Measurements from ENCODE around the gene PIP4K2A. TPM values are rescaled to one million over a fixed set of nuclear protein-coding genes. Genes with fewer than 3 reads are reported as not detected.
A peak's percentile ranks its signal among the peaks of the same experiment; 100 is the strongest.

The PIP4K2A gene
- total RNA-seq, 2 donors from 2014 or later: 167 to 205 TPM

GRCh38 chr10:22649390-22649841 lies 65.0 kb downstream of the PIP4K2A start:
- DNase-seq: no peak
- H3K36me3 Mint-ChIP-seq (ENCODE audit: low read depth): peaks cover 3% of the 10 kb centered on the region
- peaks cover 69% of the 10 kb centered on the region for H3K4me1 Mint-ChIP-seq
- H3K27me3 Mint-ChIP-seq: no peaks in the 10 kb centered on the region
- ATAC-seq: peak; percentile 49
- peak overlapping the region; percentile 91 for H3K4me3 Mint-ChIP-seq
- no peaks in the 10 kb centered on the region for H3K9me3 ChIP-seq (ENCODE audit: control insufficient read depth, low read length, poor library complexity, severe bottlenecking)
- peak overlapping the region; percentile 99 for H3K27ac Mint-ChIP-seq

- no peaks in the 10 kb centered on the region for H3K9me3 ChIP-seq (ENCODE audit: control insufficient read depth, low read length, poor library complexity, severe bottlenecking)
- Mint-ChIP-seq H3K4me3 (peak overlapping the region; percentile 91), H3K27me3 (no peaks in the 10 kb centered on the region), H3K27ac (peak overlapping the region; percentile 99), H3K36me3 (ENCODE audit: low read depth) (peaks cover 3% of the 10 kb centered on the region), H3K4me1 (peaks cover 74% of the 10 kb centered on the region)
- no peak for ATAC-seq
- no peak for DNase-seq
Observed at GRCh38 chr10:22648547-22648961, 65.8 kb downstream of the PIP4K2A start.

GRCh38 chr10:22647244-22647643 lies 67.1 kb downstream of the PIP4K2A start:
- Mint-ChIP-seq H3K4me1 (peaks cover 76% of the 10 kb centered on the region), H3K27ac (peak overlapping the region; percentile 99), H3K27me3 (no peaks in the 10 kb centered on the region), H3K36me3 (ENCODE audit: low read depth) (peaks cover 3% of the 10 kb centered on the region), H3K4me3 (peak overlapping the region; percentile 91)
- DNase-seq: no peak
- ATAC-seq: no peak
- no peaks in the 10 kb centered on the region for H3K9me3 ChIP-seq (ENCODE audit: control insufficient read depth, low read length, poor library complexity, severe bottlenecking)

GRCh38 chr10:22646388-22646853 lies 68.0 kb downstream of the PIP4K2A start:
- no peaks in the 10 kb centered on the region for H3K27me3 Mint-ChIP-seq
- H3K4me1 Mint-ChIP-seq: peaks cover 79% of the 10 kb centered on the region
- H3K4me3 Mint-ChIP-seq: peak overlapping the region; percentile 91
- no peaks in the 10 kb centered on the region for H3K9me3 ChIP-seq (ENCODE audit: control insufficient read depth, low read length, poor library complexity, severe bottlenecking)
- H3K27ac Mint-ChIP-seq: peak overlapping the region; percentile 99
- ATAC-seq: peak; percentile 82
- H3K36me3 Mint-ChIP-seq (ENCODE audit: low read depth): peaks cover 5% of the 10 kb centered on the region
- DNase-seq: no peak

- Mint-ChIP-seq H3K27me3 (no peaks in the 10 kb centered on the region), H3K36me3 (ENCODE audit: low read depth) (peaks cover 4% of the 10 kb centered on the region), H3K4me3 (peak overlapping the region; percentile 77), H3K4me1 (peaks cover 63% of the 10 kb centered on the region), H3K27ac (peak overlapping the region; percentile 81)
- ATAC-seq (no peak), DNase-seq (no peak)
- no peaks in the 10 kb centered on the region for H3K9me3 ChIP-seq (ENCODE audit: control insufficient read depth, low read length, poor library complexity, severe bottlenecking)
Observed at GRCh38 chr10:22644222-22644621, 70.2 kb downstream of the PIP4K2A start.

GRCh38 chr10:22643775-22644174 lies 70.6 kb downstream of the PIP4K2A start:
- H3K27ac Mint-ChIP-seq: peak overlapping the region; percentile 81
- H3K36me3 Mint-ChIP-seq (ENCODE audit: low read depth): peaks cover 4% of the 10 kb centered on the region
- no peaks in the 10 kb centered on the region for H3K9me3 ChIP-seq (ENCODE audit: control insufficient read depth, low read length, poor library complexity, severe bottlenecking)
- peak overlapping the region; percentile 77 for H3K4me3 Mint-ChIP-seq
- H3K27me3 Mint-ChIP-seq: no peaks in the 10 kb centered on the region
- no peak for DNase-seq
- H3K4me1 Mint-ChIP-seq: peaks cover 63% of the 10 kb centered on the region
- no peak for ATAC-seq

GRCh38 chr10:22643116-22643515 lies 71.3 kb downstream of the PIP4K2A start:
- ATAC-seq (no peak), DNase-seq (no peak)
- peaks cover 60% of the 10 kb centered on the region for H3K4me1 Mint-ChIP-seq
- peak overlapping the region; percentile 77 for H3K4me3 Mint-ChIP-seq
- peaks cover 4% of the 10 kb centered on the region for H3K36me3 Mint-ChIP-seq (ENCODE audit: low read depth)
- no peaks in the 10 kb centered on the region for H3K27me3 Mint-ChIP-seq
- H3K9me3 ChIP-seq (ENCODE audit: control insufficient read depth, low read length, poor library complexity, severe bottlenecking): no peaks in the 10 kb centered on the region
- peak overlapping the region; percentile 81 for H3K27ac Mint-ChIP-seq

GRCh38 chr10:22641743-22642142 lies 72.6 kb downstream of the PIP4K2A start:
- Mint-ChIP-seq H3K27ac (no peak overlapping the region), H3K27me3 (no peaks in the 10 kb centered on the region), H3K4me3 (no peak overlapping the region), H3K4me1 (peaks cover 51% of the 10 kb centered on the region), H3K36me3 (ENCODE audit: low read depth) (peaks cover 4% of the 10 kb centered on the region)
- DNase-seq (no peak), ATAC-seq (no peak)
- no peaks in the 10 kb centered on the region for H3K9me3 ChIP-seq (ENCODE audit: control insufficient read depth, low read length, poor library complexity, severe bottlenecking)

GRCh38 chr10:22640359-22640758 lies 74.0 kb downstream of the PIP4K2A start:
- Mint-ChIP-seq H3K36me3 (ENCODE audit: low read depth) (peaks cover 4% of the 10 kb centered on the region), H3K4me1 (peaks cover 54% of the 10 kb centered on the region), H3K4me3 (no peak overlapping the region), H3K27me3 (no peaks in the 10 kb centered on the region), H3K27ac (peak overlapping the region; percentile 63)
- ATAC-seq (no peak), DNase-seq (no peak)
- no peaks in the 10 kb centered on the region for H3K9me3 ChIP-seq (ENCODE audit: control insufficient read depth, low read length, poor library complexity, severe bottlenecking)

- Mint-ChIP-seq H3K27ac (peak overlapping the region; percentile 16), H3K27me3 (no peaks in the 10 kb centered on the region), H3K36me3 (ENCODE audit: low read depth) (peaks cover 5% of the 10 kb centered on the region), H3K4me1 (peaks cover 59% of the 10 kb centered on the region), H3K4me3 (peak overlapping the region; percentile 5)
- ATAC-seq: no peak
- no peaks in the 10 kb centered on the region for H3K9me3 ChIP-seq (ENCODE audit: control insufficient read depth, low read length, poor library complexity, severe bottlenecking)
- no peak for DNase-seq
Observed at GRCh38 chr10:22638863-22639262, 75.5 kb downstream of the PIP4K2A start.

- H3K36me3 Mint-ChIP-seq (ENCODE audit: low read depth): peaks cover 5% of the 10 kb centered on the region
- peak overlapping the region; percentile 83 for H3K27ac Mint-ChIP-seq
- no peak for ATAC-seq
- peaks cover 51% of the 10 kb centered on the region for H3K4me1 Mint-ChIP-seq
- no peaks in the 10 kb centered on the region for H3K9me3 ChIP-seq (ENCODE audit: control insufficient read depth, low read length, poor library complexity, severe bottlenecking)
- H3K4me3 Mint-ChIP-seq: peak overlapping the region; percentile 4
- no peaks in the 10 kb centered on the region for H3K27me3 Mint-ChIP-seq
- DNase-seq: no peak
Observed at GRCh38 chr10:22637491-22637890, 76.9 kb downstream of the PIP4K2A start.

GRCh38 chr10:22635650-22636049 lies 78.7 kb downstream of the PIP4K2A start:
- DNase-seq (no peak), ATAC-seq (no peak)
- Mint-ChIP-seq H3K36me3 (ENCODE audit: low read depth) (peaks cover 2% of the 10 kb centered on the region), H3K27me3 (no peaks in the 10 kb centered on the region), H3K4me3 (no peak overlapping the region), H3K4me1 (peaks cover 59% of the 10 kb centered on the region), H3K27ac (peak overlapping the region; percentile 99)
- no peaks in the 10 kb centered on the region for H3K9me3 ChIP-seq (ENCODE audit: control insufficient read depth, low read length, poor library complexity, severe bottlenecking)

- Mint-ChIP-seq H3K4me1 (peaks cover 62% of the 10 kb centered on the region), H3K27me3 (no peaks in the 10 kb centered on the region), H3K27ac (peak overlapping the region; percentile 99), H3K4me3 (no peak overlapping the region), H3K36me3 (ENCODE audit: low read depth) (peaks cover 2% of the 10 kb centered on the region)
- no peak for DNase-seq
- ATAC-seq: no peak
- H3K9me3 ChIP-seq (ENCODE audit: control insufficient read depth, low read length, poor library complexity, severe bottlenecking): no peaks in the 10 kb centered on the region
Observed at GRCh38 chr10:22634606-22635459, 79.5 kb downstream of the PIP4K2A start.
